ENCODE data around the gene SORBS1.

The SORBS1 gene

DNA sequence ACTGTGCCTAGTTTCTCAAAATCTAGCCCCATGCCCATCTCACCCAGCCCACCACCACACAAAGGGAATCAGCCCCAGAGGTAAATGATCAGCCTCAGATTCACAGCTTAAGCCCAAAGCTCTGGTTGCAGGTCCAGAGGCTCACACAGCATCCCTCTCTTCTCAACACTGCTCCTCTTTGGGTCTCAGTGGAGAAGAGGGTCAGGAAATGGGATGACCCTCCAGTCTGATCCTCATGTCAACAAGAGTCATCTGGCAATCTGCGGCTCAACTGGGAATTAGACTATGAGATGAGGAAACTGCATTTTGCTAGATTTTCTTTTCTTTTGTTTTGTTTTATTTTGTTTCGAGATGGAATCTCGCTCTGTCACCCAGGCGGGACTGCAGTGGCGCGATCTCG, 144.2 kb downstream of the SORBS1 start:
- ChIA-PET POLR2A (no interaction called here), CTCF (interaction anchor here (1.2 kb wide), 1 partner anchor 29 kb away, joined by 3 read pairs; no protein-coding TSS in a partner anchor)
- H3K27ac ChIP-seq (ENCODE audit: extremely low read depth, low read depth, low read length) = no peak overlapping the region

DNA sequence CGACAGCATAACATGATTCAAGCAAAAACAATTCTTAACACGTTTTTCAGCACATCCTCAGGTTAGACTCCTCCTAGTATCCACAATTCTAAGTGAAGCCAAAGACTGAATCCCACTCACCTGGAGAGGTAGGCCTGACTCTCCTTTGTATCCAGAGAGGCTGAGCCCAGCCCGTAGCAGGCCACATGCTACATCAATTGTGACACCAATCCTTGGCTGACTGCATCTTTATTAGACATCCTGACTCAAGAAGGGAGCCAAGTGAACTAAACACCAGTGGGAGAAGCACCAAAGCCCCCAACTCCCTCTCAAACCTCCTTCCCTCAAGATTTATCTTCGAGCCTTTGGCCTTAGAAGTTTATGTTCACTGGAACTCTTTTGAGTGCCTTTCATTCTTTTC, 144.9 kb downstream of the SORBS1 start:
- no peak overlapping the region for H3K27ac ChIP-seq (ENCODE audit: extremely low read depth, low read depth, low read length)
- ChIA-PET CTCF (interaction anchor here (1.2 to 1.9 kb wide), 2 partner anchors 14 to 30 kb away, joined by 3 to 11 read pairs; no protein-coding TSS in a partner anchor), POLR2A (no interaction called here)
- H3K4me1 ChIP-seq (ENCODE audit: control insufficient read depth, insufficient read depth, low read length) = no peaks in the 10 kb centered on the region
- no peaks in the 10 kb centered on the region for H3K36me3 ChIP-seq (ENCODE audit: control insufficient read depth in 2 of 2, insufficient read depth in 1 of 2, low read length in 2 of 2)
- H3K4me3 ChIP-seq (ENCODE audit: low read depth, low read length) = no peak overlapping the region
- TF ChIP-seq, protein P1, sequence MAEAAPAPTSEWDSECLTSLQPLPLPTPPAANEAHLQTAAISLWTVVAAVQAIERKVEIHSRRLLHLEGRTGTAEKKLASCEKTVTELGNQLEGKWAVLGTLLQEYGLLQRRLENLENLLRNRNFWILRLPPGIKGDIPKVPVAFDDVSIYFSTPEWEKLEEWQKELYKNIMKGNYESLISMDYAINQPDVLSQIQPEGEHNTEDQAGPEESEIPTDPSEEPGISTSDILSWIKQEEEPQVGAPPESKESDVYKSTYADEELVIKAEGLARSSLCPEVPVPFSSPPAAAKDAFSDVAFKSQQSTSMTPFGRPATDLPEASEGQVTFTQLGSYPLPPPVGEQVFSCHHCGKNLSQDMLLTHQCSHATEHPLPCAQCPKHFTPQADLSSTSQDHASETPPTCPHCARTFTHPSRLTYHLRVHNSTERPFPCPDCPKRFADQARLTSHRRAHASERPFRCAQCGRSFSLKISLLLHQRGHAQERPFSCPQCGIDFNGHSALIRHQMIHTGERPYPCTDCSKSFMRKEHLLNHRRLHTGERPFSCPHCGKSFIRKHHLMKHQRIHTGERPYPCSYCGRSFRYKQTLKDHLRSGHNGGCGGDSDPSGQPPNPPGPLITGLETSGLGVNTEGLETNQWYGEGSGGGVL (tag by site-specific recombination; IDR thresholded peaks at IDR 0.05) = no peak
- TF ChIP-seq ZNF311 (tag by site-specific recombination; IDR thresholded peaks at IDR 0.05; ENCODE audit: borderline replicate concordance) = no peak
- no peak for TF ChIP-seq ZBTB8A (tag by site-specific recombination; IDR thresholded peaks at IDR 0.05)
- TF ChIP-seq, protein P2, sequence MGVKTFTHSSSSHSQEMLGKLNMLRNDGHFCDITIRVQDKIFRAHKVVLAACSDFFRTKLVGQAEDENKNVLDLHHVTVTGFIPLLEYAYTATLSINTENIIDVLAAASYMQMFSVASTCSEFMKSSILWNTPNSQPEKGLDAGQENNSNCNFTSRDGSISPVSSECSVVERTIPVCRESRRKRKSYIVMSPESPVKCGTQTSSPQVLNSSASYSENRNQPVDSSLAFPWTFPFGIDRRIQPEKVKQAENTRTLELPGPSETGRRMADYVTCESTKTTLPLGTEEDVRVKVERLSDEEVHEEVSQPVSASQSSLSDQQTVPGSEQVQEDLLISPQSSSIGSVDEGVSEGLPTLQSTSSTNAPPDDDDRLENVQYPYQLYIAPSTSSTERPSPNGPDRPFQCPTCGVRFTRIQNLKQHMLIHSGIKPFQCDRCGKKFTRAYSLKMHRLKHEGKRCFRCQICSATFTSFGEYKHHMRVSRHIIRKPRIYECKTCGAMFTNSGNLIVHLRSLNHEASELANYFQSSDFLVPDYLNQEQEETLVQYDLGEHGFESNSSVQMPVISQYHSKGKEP (tag by site-specific recombination; IDR thresholded peaks at IDR 0.05) = no peak
- TF ChIP-seq, protein P3, sequence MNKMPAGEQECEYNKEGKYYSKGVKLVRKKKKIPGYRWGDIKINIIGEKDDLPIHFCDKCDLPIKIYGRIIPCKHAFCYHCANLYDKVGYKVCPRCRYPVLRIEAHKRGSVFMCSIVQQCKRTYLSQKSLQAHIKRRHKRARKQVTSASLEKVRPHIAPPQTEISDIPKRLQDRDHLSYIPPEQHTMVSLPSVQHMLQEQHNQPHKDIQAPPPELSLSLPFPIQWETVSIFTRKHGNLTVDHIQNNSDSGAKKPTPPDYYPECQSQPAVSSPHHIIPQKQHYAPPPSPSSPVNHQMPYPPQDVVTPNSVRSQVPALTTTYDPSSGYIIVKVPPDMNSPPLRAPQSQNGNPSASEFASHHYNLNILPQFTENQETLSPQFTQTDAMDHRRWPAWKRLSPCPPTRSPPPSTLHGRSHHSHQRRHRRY (tag by site-specific recombination; IDR thresholded peaks at IDR 0.05) = no peak
- no peak for TF ChIP-seq ZNF624 (tag by site-specific recombination; IDR thresholded peaks at IDR 0.05)
- no peak for TF ChIP-seq ZNF426 (tag by site-specific recombination; IDR thresholded peaks at IDR 0.05)
- no peaks in the 10 kb centered on the region for H3K9me3 ChIP-seq (ENCODE audit: control insufficient read depth, insufficient read depth, low read depth, low read length)

More for the DNA sequence above, 144.2 kb downstream of the SORBS1 start:
- Histone ChIP-seq H3K9me3 (ENCODE audit: control insufficient read depth, insufficient read depth, low read depth, low read length) (no peaks in the 10 kb centered on the region), H3K4me3 (ENCODE audit: low read depth, low read length) (no peak overlapping the region), H3K4me1 (ENCODE audit: control insufficient read depth, insufficient read depth, low read length) (no peaks in the 10 kb centered on the region), H3K36me3 (ENCODE audit: control insufficient read depth in 2 of 2, insufficient read depth in 1 of 2, low read length in 2 of 2) (no peaks in the 10 kb centered on the region)
- no peak for TF ChIP-seq ZNF571 (tag by site-specific recombination; IDR thresholded peaks at IDR 0.05)
- no peak for TF ChIP-seq ZBTB1 (tag by site-specific recombination; IDR thresholded peaks at IDR 0.05)
- TF ChIP-seq ZNF555 (tag by site-specific recombination; conservative IDR thresholded peaks at IDR 0.05) = no peak
- no peak for TF ChIP-seq ZNF514 (tag by site-specific recombination; IDR thresholded peaks at IDR 0.05)
- no peak for TF ChIP-seq ZFP41 (tag by site-specific recombination; IDR thresholded peaks at IDR 0.05; ENCODE audit: borderline replicate concordance)
- TF ChIP-seq TRIM28 (IDR thresholded peaks at IDR 0.05; ENCODE audit: borderline replicate concordance, low read length) = no peak
- TF ChIP-seq TCF7L2 (IDR thresholded peaks at IDR 0.05; ENCODE audit: borderline replicate concordance, low read depth, low read length) = no peak
- no peak for TF ChIP-seq ZNF266 (tag by site-specific recombination; IDR thresholded peaks at IDR 0.05; ENCODE audit: low read depth)
- no peak for TF ChIP-seq MEIS1 (CRISPR knock-in tag; IDR thresholded peaks at IDR 0.05; ENCODE audit: borderline replicate concordance)
- TF ChIP-seq ZBTB21 (tag by site-specific recombination; IDR thresholded peaks at IDR 0.05) = no peak
- TF ChIP-seq ZNF792 (tag by site-specific recombination; IDR thresholded peaks at IDR 0.05) = no peak
- TF ChIP-seq, protein P4, sequence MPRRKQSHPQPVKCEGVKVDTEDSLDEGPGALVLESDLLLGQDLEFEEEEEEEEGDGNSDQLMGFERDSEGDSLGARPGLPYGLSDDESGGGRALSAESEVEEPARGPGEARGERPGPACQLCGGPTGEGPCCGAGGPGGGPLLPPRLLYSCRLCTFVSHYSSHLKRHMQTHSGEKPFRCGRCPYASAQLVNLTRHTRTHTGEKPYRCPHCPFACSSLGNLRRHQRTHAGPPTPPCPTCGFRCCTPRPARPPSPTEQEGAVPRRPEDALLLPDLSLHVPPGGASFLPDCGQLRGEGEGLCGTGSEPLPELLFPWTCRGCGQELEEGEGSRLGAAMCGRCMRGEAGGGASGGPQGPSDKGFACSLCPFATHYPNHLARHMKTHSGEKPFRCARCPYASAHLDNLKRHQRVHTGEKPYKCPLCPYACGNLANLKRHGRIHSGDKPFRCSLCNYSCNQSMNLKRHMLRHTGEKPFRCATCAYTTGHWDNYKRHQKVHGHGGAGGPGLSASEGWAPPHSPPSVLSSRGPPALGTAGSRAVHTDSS (tag by site-specific recombination; IDR thresholded peaks at IDR 0.05) = no peak
- no peak for TF ChIP-seq KLF1 (tag by site-specific recombination; IDR thresholded peaks at IDR 0.05)
- TF ChIP-seq, protein P5, sequence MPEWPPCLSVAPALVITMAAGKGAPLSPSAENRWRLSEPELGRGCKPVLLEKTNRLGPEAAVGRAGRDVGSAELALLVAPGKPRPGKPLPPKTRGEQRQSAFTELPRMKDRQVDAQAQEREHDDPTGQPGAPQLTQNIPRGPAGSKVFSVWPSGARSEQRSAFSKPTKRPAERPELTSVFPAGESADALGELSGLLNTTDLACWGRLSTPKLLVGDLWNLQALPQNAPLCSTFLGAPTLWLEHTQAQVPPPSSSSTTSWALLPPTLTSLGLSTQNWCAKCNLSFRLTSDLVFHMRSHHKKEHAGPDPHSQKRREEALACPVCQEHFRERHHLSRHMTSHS (tag by site-specific recombination; IDR thresholded peaks at IDR 0.05) = no peak
- TF ChIP-seq ZNF530 (tag by site-specific recombination; IDR thresholded peaks at IDR 0.05; ENCODE audit: low read depth) = no peak
- no peak for TF ChIP-seq MZF1 (tag by site-specific recombination; IDR thresholded peaks at IDR 0.05; ENCODE audit: borderline replicate concordance)

Data from HEK293 (cell line).